ENCODE data around the gene SERPINE2.

The SERPINE2 gene

GRCh38 chr2:224032283-224032682, 6.8 kb downstream of the SERPINE2 start:
- Mint-ChIP-seq H3K27me3 (peaks cover 44% of the 10 kb centered on the region), H3K27ac (no peak overlapping the region), H3K4me1 (peaks cover 14% of the 10 kb centered on the region), H3K4me3 (no peak overlapping the region), H3K36me3 (no peaks in the 10 kb centered on the region), H3K9me3 (no peaks in the 10 kb centered on the region)
- ATAC-seq: no peak

GRCh38 chr2:224031358-224031970, 7.6 kb downstream of the SERPINE2 start:
- H3K4me1 Mint-ChIP-seq: peaks cover 13% of the 10 kb centered on the region
- no peaks in the 10 kb centered on the region for H3K9me3 Mint-ChIP-seq
- H3K4me3 Mint-ChIP-seq: no peak overlapping the region
- H3K27ac Mint-ChIP-seq: no peak overlapping the region
- peaks cover 35% of the 10 kb centered on the region for H3K27me3 Mint-ChIP-seq
- ATAC-seq: no peak
- H3K36me3 Mint-ChIP-seq: no peaks in the 10 kb centered on the region

GRCh38 chr2:224030786-224031185, 8.3 kb downstream of the SERPINE2 start:
- Mint-ChIP-seq H3K4me3 (no peak overlapping the region), H3K4me1 (peaks cover 20% of the 10 kb centered on the region), H3K27ac (no peak overlapping the region), H3K9me3 (no peaks in the 10 kb centered on the region), H3K36me3 (no peaks in the 10 kb centered on the region), H3K27me3 (peaks cover 29% of the 10 kb centered on the region)
- ATAC-seq: no peak

DNA sequence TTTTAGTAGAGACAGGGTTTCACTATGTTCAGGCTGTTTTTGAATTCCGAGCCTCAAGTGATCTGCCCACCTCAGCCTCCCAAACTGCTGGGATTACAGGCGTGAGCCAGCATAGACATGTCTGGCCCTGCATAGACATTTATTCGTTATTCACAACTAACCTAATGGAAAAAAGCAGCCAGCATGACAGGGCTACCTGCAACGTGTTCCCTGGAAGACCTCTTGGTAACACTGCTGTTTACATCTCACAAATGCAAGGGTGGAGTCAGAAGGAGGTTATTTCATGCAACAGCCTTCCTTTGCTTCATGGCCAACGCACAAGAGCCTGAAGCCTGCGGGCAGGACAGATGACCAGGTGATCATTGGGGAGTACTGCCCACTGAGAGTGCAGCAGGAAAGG, 9.2 kb downstream of the SERPINE2 start:
- no peak for ATAC-seq

DNA sequence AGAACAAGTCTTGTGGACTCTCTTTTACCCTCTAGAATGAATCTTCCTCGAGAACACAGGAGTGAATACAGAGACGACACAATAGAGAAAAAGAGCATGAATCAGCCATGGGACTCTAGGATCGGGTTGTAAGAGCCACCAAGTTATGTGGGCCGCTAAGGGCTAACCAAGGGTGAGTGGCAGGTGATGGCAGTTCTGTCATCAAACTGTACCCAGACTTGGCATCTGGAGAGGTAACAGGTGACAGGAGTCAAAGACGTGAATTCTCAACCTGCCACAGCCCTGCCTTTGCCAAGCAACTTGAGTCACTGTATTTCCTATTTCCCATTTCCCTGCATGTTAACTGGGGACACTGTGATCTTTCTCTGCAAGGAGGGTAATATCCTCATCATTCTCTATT, 11.2 kb downstream of the SERPINE2 start:
- ATAC-seq: no peak
- no peaks in the 10 kb centered on the region for H3K27me3 Mint-ChIP-seq
- H3K9me3 Mint-ChIP-seq: no peaks in the 10 kb centered on the region
- no peaks in the 10 kb centered on the region for H3K36me3 Mint-ChIP-seq
- H3K4me3 Mint-ChIP-seq: no peak overlapping the region
- H3K4me1 Mint-ChIP-seq: peaks cover 38% of the 10 kb centered on the region
- H3K27ac Mint-ChIP-seq: peak overlapping the region; percentile 48

More for the DNA sequence above, 9.2 kb downstream of the SERPINE2 start:
- H3K4me3 Mint-ChIP-seq: no peak overlapping the region
- H3K9me3 Mint-ChIP-seq: no peaks in the 10 kb centered on the region
- peaks cover 29% of the 10 kb centered on the region for H3K4me1 Mint-ChIP-seq
- peaks cover 19% of the 10 kb centered on the region for H3K27me3 Mint-ChIP-seq
- no peak overlapping the region for H3K27ac Mint-ChIP-seq
- no peaks in the 10 kb centered on the region for H3K36me3 Mint-ChIP-seq

DNA sequence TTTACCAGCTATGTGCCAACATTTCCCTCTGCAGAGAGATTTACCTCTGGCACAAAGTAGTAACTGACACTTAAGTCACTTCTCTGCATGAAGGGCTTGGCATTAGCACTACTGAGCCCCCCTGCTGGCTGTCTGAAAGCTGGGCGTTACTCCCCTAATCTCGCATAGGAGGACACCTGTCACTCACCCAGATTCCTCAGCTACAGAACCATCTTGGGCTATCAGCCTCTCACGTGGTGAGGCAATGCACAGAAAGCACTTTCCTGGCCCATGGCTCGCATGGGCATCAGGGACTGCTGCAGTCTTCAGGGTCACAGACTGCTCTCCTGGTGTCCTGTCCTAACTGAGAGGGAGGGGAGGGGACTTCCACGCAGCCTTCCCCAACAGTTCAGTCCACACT, 12.0 kb downstream of the SERPINE2 start:
- Mint-ChIP-seq H3K27ac (peak overlapping the region; percentile 78), H3K9me3 (no peaks in the 10 kb centered on the region), H3K4me1 (peaks cover 43% of the 10 kb centered on the region), H3K36me3 (no peaks in the 10 kb centered on the region), H3K27me3 (no peaks in the 10 kb centered on the region), H3K4me3 (no peak overlapping the region)
- no peak for ATAC-seq

GRCh38 chr2:224025874-224026273, 13.2 kb downstream of the SERPINE2 start:
- peak; percentile 96 for ATAC-seq
- Mint-ChIP-seq H3K36me3 (no peaks in the 10 kb centered on the region), H3K4me1 (peaks cover 43% of the 10 kb centered on the region), H3K4me3 (peak overlapping the region; percentile 17), H3K9me3 (no peaks in the 10 kb centered on the region), H3K27me3 (no peaks in the 10 kb centered on the region), H3K27ac (peak overlapping the region; percentile 78)

DNA sequence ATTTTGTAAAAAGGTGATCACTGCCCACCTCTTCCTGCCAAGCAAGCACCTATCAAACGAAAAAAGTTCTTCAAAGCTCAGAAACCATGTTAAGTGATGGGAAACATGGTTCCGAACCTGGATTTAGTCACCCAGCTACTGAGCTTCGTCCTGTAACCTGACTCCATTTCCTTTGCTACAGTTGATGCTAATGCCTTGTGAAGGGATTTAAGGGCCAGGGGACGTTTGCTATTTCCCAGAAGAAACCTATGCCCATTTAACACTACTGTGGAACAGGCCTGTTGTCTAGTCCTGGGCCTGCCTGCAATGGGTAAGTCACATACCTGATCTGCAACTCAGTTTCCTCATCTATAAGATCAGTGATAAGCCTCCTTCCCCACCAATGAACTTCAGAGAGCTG, 14.8 kb downstream of the SERPINE2 start:
- no peak overlapping the region for H3K4me3 Mint-ChIP-seq

DNA sequence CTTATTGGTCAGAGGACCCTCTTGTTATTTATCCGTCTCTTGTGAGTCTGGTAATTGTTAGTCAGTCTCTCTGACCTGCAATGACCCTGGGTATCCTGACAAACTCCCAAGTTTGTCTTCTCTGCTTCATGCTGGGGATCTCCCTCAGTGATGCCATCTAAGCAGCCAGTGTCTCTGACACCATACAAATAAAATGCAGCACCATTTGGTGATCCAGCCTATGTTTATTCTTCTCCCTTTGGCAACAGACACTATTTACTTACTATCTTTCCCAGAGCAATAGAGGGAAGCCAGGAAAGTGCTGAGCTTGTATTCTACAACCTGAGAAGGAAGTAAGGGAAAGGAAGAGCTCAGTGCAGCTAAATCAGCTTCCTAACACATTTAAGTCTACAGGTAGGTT, 15.9 kb downstream of the SERPINE2 start:
- Mint-ChIP-seq H3K27me3 (no peaks in the 10 kb centered on the region), H3K9me3 (no peaks in the 10 kb centered on the region), H3K36me3 (no peaks in the 10 kb centered on the region), H3K4me3 (no peak overlapping the region), H3K4me1 (peaks cover 48% of the 10 kb centered on the region), H3K27ac (peak overlapping the region; percentile 37)
- no peak for ATAC-seq

More for the DNA sequence above, 14.8 kb downstream of the SERPINE2 start:
- ATAC-seq: no peak
- Mint-ChIP-seq H3K27me3 (no peaks in the 10 kb centered on the region), H3K36me3 (no peaks in the 10 kb centered on the region), H3K4me1 (peaks cover 43% of the 10 kb centered on the region), H3K27ac (no peak overlapping the region), H3K9me3 (no peaks in the 10 kb centered on the region)

DNA sequence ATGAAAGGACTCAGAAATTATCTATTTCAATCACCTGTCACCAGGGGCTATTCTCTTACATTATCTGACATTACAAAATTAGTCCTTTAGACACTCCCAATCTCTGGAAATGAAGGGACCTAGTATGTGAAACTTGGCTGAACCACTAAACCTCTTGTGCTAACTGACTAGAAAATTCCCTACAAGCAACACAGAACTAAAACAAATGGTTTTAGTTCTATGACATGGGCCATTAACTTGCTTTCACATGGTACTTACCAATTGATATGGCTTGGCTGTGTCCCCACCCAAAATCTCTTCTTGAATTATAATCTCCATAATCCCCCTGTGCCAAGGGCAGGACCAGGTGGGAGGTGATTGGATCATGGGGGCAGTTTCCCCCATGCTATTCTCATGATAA, 16.6 kb downstream of the SERPINE2 start:
- H3K9me3 Mint-ChIP-seq: no peaks in the 10 kb centered on the region
- peaks cover 41% of the 10 kb centered on the region for H3K4me1 Mint-ChIP-seq
- no peaks in the 10 kb centered on the region for H3K27me3 Mint-ChIP-seq
- ATAC-seq: no peak
- H3K36me3 Mint-ChIP-seq: no peaks in the 10 kb centered on the region
- no peak overlapping the region for H3K4me3 Mint-ChIP-seq
- H3K27ac Mint-ChIP-seq: peak overlapping the region; percentile 37

DNA sequence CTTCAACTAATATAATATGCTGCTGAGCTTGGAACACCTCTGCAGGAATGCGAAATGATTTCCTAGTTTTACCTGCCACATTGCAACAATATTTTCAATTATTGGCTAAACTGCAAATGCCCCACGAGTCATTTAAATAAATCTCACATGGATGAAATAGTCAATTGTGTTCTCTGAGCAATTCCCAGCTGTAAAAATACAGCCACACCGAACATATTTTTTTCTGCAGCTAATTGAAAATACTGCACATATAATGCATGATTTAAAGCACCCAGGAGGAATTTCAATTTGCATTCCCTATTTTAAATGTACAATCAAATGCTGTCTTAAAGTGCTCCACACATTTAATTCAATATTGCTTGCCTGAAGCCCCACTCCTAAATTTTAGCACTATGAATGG, 18.6 kb downstream of the SERPINE2 start:
- no peak for ATAC-seq
- peaks cover 26% of the 10 kb centered on the region for H3K4me1 Mint-ChIP-seq
- no peaks in the 10 kb centered on the region for H3K36me3 Mint-ChIP-seq
- no peaks in the 10 kb centered on the region for H3K27me3 Mint-ChIP-seq
- H3K27ac Mint-ChIP-seq: no peak overlapping the region
- no peaks in the 10 kb centered on the region for H3K9me3 Mint-ChIP-seq
- H3K4me3 Mint-ChIP-seq: no peak overlapping the region

GRCh38 chr2:224017957-224018356, 21.1 kb downstream of the SERPINE2 start:
- ATAC-seq: no peak

GRCh38 chr2:224016963-224017362, 22.1 kb downstream of the SERPINE2 start:
- Mint-ChIP-seq H3K4me1 (peaks cover 12% of the 10 kb centered on the region), H3K27ac (no peak overlapping the region), H3K36me3 (no peaks in the 10 kb centered on the region), H3K9me3 (no peaks in the 10 kb centered on the region), H3K4me3 (no peak overlapping the region), H3K27me3 (peaks cover 11% of the 10 kb centered on the region)
- ATAC-seq: no peak

More at GRCh38 chr2:224017957-224018356, 21.1 kb downstream of the SERPINE2 start:
- peaks cover 1% of the 10 kb centered on the region for H3K27me3 Mint-ChIP-seq
- no peaks in the 10 kb centered on the region for H3K36me3 Mint-ChIP-seq
- no peak overlapping the region for H3K27ac Mint-ChIP-seq
- H3K4me3 Mint-ChIP-seq: no peak overlapping the region
- no peaks in the 10 kb centered on the region for H3K9me3 Mint-ChIP-seq
- peaks cover 18% of the 10 kb centered on the region for H3K4me1 Mint-ChIP-seq

- no peak for ATAC-seq
- Mint-ChIP-seq H3K36me3 (no peaks in the 10 kb centered on the region), H3K9me3 (no peaks in the 10 kb centered on the region), H3K27me3 (peaks cover 14% of the 10 kb centered on the region), H3K4me1 (peaks cover 12% of the 10 kb centered on the region), H3K4me3 (no peak overlapping the region), H3K27ac (no peak overlapping the region)
Measured at GRCh38 chr2:224014336-224014735, 24.8 kb downstream of the SERPINE2 start.

DNA sequence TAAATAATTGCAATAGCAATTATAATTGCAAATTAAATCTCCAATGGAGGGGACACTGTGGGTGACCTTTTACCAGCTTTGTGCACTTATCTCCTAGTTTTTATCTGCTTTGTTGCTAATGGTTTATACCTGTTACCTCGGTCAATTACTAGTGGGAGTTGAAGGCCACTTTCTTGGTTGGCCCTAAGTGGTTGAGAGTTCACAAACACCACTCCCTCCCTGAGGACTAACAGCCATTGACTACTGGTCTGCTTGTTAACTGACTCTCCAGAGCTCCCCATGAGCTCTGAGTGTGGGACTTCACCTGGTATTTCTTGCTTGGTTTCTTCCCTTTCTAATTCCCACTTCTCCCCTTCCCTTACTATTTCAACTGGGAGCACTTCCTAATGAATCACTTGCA, 27.2 kb downstream of the SERPINE2 start:
- H3K27ac Mint-ChIP-seq: no peak overlapping the region
- H3K4me1 Mint-ChIP-seq: peaks cover 7% of the 10 kb centered on the region
- peaks cover 14% of the 10 kb centered on the region for H3K27me3 Mint-ChIP-seq
- H3K4me3 Mint-ChIP-seq: no peak overlapping the region
- no peak for ATAC-seq
- no peaks in the 10 kb centered on the region for H3K9me3 Mint-ChIP-seq
- H3K36me3 Mint-ChIP-seq: no peaks in the 10 kb centered on the region

DNA sequence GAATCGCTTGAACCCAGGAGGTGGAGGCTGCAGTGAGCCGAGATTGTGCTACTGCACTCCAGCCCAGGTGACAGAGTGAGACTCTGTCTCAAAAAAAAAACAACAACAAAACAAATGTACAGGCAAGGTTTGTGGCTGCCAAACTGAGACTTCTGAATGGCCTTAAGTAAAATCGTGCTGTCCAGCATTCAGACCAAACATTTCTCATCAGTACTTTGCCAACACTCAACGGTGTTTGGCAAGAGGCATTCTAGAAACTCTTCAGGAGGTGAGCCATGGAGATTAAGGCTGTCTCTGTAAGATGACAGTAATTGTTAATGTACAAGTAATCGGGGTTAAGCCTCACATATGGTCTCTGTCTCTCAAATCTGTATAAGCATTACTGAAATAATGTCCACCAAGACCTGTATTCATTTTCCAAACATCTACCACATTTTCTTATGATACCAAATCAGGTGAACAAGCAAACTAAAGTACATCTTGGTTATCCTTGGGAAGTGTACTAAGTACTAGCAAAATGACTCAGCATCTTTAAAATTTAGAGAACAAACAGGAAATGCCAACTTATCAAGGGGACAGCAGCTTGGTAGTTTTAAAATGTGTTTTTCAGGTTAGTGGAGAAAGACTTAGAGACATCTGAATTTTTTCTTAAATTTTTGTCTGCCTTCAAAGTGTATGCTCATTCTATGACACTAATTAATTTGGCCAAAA, 29.3 kb downstream of the SERPINE2 start:
- ATAC-seq: no peak
- Mint-ChIP-seq H3K27ac (no peak overlapping the region), H3K4me1 (peaks cover under 1% of the 10 kb centered on the region), H3K36me3 (no peaks in the 10 kb centered on the region), H3K4me3 (no peak overlapping the region), H3K9me3 (no peaks in the 10 kb centered on the region), H3K27me3 (peaks cover 14% of the 10 kb centered on the region)
